HepG2 (cell line): ENCODE results near the gene MED28. TPM values are rescaled to one million over a fixed set of nuclear protein-coding genes. Genes with fewer than 3 reads are reported as not detected.

ENCODE experiments used
- ATF1 ChIP-seq: IDR thresholded peaks from 2 replicates; pipeline ENCODE4 v1.6.1; 2016; ENCODE audit warnings: mild to moderate bottlenecking, control low read depth
- DMAP1 ChIP-seq: IDR thresholded peaks from 2 replicates; pipeline ENCODE4 v1.6.1; 2016
- HOXD1 ChIP-seq: sonication (generic); formaldehyde crosslinking; IDR thresholded peaks from 2 replicates; pipeline ENCODE4 v1.5.0; 2020; ENCODE audit warnings: missing genetic modification reagents
- KLF13 ChIP-seq: sonication (generic); formaldehyde crosslinking; IDR thresholded peaks from 2 replicates; pipeline ENCODE4 v1.4.0; 2020; ENCODE audit warnings: mild to moderate bottlenecking, missing genetic modification reagents
- MED13 ChIP-seq: sonication (generic); formaldehyde crosslinking; IDR thresholded peaks from 2 replicates; pipeline ENCODE4 v1.5.0; 2020; ENCODE audit warnings: missing genetic modification reagents
- POLR2G ChIP-seq: fragments of 200-400 bp; formaldehyde crosslinking; IDR thresholded peaks from 2 replicates; pipeline ENCODE4 v1.6.1; 2018; ENCODE audit warnings: mild to moderate bottlenecking, low read depth, low read length, moderate library complexity
- RNF2 ChIP-seq: fragments of 450-650 bp; conservative IDR thresholded peaks from 2 replicates; pipeline ENCODE4 v1.6.1; 2016; ENCODE audit warnings: low read depth
- SNAPC2 ChIP-seq: sonication (generic); formaldehyde crosslinking; IDR thresholded peaks from 2 replicates; pipeline ENCODE4 v1.8.1; 2022; ENCODE audit warnings: mild to moderate bottlenecking, missing genetic modification reagents
- SRSF1 ChIP-seq: fragments of 200-400 bp; formaldehyde crosslinking; optimal IDR thresholded peaks from 2 replicates; pipeline ENCODE3; 2017; ENCODE audit warnings: mild to moderate bottlenecking, low read depth, low read length, moderate library complexity
- TEAD3 ChIP-seq: optimal IDR thresholded peaks from 2 replicates; pipeline ENCODE3; 2016; ENCODE audit warnings: borderline replicate concordance
- ZFP36L1 ChIP-seq: sonication (generic); formaldehyde crosslinking; IDR thresholded peaks from 2 replicates; pipeline ENCODE4 v1.8.0; 2022; ENCODE audit warnings: mild to moderate bottlenecking, missing genetic modification reagents, moderate library complexity
- ZFYVE20 ChIP-seq: sonication (generic); formaldehyde crosslinking; IDR thresholded peaks from 2 replicates; pipeline ENCODE4 v1.8.0; 2023; ENCODE audit warnings: low read depth, mild to moderate bottlenecking, moderate library complexity, missing genetic modification reagents, borderline replicate concordance
- ZNF292 ChIP-seq: sonication (generic); formaldehyde crosslinking; IDR thresholded peaks from 2 replicates; pipeline ENCODE4 v1.8.1; 2022; ENCODE audit warnings: mild to moderate bottlenecking, low read depth, missing genetic modification reagents, borderline replicate concordance
- ZNF747 ChIP-seq: sonication (generic); formaldehyde crosslinking; IDR thresholded peaks from 2 replicates; pipeline ENCODE4 v1.8.1; 2023; ENCODE audit warnings: missing genetic modification reagents, mild to moderate bottlenecking, borderline replicate concordance
- ZNF790 ChIP-seq: sonication (generic); formaldehyde crosslinking; IDR thresholded peaks from 2 replicates; pipeline ENCODE4 v1.8.0; 2022; ENCODE audit warnings: missing genetic modification reagents, mild to moderate bottlenecking, borderline replicate concordance
- ZNF878 ChIP-seq: sonication (generic); formaldehyde crosslinking; IDR thresholded peaks from 2 replicates; pipeline ENCODE4 v1.8.1; 2023; ENCODE audit warnings: mild to moderate bottlenecking, missing genetic modification reagents, moderate library complexity
- polyA plus RNA-seq, 8 experiments: library from polyadenylated mRNA; depleted of rRNA in 3 of 8; stranded (reverse) in 7 of 8; unstranded in 1 of 8; fragments of >200 nt; fragmentation: Illumina TruSeq in 4 of 8; extraction: Trizol in 4 of 8; gene quantifications; 2 replicates each; pipeline versions ENCODE4 v1.2.1 to v1.2.3, GENCODE V29; 2011 to 2016; ENCODE audit warnings: low read depth in 4 of 8, missing spikeins in 1 of 8, mixed read lengths in 1 of 8; ENCODE audit not compliant: insufficient read depth in 1 of 8
- total RNA-seq, 5 experiments: library from RNA; depleted of rRNA; stranded (reverse); fragments of >200 nt; fragmentation: Illumina TruSeq; extraction: Trizol; gene quantifications; 2 replicates each; pipeline ENCODE4 v1.2.3, GENCODE V29; 2016; ENCODE audit warnings: low read depth in 1 of 5
- TF ChIP-seq, protein P1 (sequence below): sonication (generic); formaldehyde crosslinking; IDR thresholded peaks from 2 replicates; pipeline ENCODE4 v1.5.0; 2020; ENCODE audit warnings: mild to moderate bottlenecking, missing genetic modification reagents, borderline replicate concordance
- TF ChIP-seq, protein P2 (sequence below): sonication (generic); formaldehyde crosslinking; conservative IDR thresholded peaks from 2 replicates; pipeline ENCODE4 v1.4.0; 2020; ENCODE audit warnings: missing genetic modification reagents
- TF ChIP-seq, protein P3 (sequence below), 2 experiments: fragments of 450-650 bp in 1 of 2; sonication (generic) in 1 of 2; formaldehyde crosslinking; IDR thresholded peaks; 2 replicates each; pipeline versions ENCODE4 v1.5.0 to v1.8.0; 2020 to 2022; ENCODE audit warnings: mild to moderate bottlenecking in 1 of 2, missing genetic modification reagents in 1 of 2
- TF ChIP-seq, protein P4 (sequence below): sonication (generic); formaldehyde crosslinking; IDR thresholded peaks from 2 replicates; pipeline ENCODE4 v1.4.0; 2020; ENCODE audit warnings: missing genetic modification reagents

The MED28 gene
- total and polyA plus RNA-seq, 2 of the 13 experiments (the other 11 are each of a cell fraction or from before 2014, with no cell fraction given): 41.3 to 65.7 TPM

DNA sequence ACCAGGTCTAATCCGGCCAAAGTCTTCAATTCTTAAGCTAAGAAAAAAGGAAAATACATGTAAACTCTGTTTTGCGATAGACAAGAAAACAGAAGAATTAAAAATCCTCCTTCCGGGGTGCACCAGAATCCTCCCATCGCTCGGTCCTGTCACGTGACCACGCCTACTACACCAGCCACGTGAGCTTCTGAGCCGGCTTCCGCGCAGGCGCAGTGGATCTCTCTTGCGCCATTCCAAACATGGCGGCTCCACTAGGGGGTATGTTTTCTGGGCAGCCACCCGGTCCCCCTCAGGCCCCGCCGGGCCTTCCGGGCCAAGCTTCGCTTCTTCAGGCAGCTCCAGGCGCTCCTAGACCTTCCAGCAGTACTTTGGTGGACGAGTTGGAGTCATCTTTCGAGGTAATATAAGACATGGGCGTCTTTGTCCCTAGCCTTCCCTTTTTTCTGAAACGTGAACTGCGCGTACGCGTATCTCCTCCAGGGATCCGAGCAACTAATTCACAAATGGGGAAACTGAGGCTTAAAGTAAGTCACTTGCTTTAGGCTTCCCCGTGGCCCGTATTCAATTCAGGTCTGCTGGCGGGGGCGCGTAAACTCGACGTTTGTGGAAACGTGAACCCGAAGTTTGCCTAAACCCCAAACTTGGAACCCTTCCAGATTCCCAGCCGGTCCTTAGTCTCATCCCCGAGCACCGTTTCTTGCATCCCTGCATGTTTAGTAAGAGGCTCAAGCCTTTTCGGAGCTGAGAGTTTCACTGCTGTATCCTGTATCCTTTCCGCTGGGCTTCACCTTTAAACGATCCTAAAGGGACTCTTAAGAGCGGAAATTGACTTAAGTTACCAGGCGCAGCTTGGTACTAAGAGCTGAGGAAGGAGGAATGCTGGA, at the start of gene MED28 (continued):
- no peak for TF ChIP-seq ZFP36L1 (CRISPR knock-in tag)
- TF ChIP-seq, protein P1, sequence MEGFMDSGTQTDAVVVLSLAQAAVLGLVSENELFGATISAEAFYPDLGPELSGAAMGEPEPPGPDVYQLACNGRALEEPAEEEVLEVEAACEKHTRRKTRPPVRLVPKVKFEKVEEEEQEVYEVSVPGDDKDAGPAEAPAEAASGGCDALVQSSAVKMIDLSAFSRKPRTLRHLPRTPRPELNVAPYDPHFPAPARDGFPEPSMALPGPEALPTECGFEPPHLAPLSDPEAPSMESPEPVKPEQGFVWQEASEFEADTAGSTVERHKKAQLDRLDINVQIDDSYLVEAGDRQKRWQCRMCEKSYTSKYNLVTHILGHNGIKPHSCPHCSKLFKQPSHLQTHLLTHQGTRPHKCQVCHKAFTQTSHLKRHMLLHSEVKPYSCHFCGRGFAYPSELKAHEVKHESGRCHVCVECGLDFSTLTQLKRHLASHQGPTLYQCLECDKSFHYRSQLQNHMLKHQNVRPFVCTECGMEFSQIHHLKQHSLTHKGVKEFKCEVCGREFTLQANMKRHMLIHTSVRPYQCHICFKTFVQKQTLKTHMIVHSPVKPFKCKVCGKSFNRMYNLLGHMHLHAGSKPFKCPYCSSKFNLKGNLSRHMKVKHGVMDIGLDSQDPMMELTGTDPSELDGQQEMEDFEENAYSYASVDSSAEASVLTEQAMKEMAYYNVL (CRISPR knock-in tag): no peak
- TF ChIP-seq ATF1 (CRISPR knock-in tag): 0 out of 2 replicates have a peak, but pooled peaks have one; percentile 47
- peak; percentile 61; the same call in 1 of the 2 replicates for TF ChIP-seq DMAP1 (CRISPR knock-in tag)
- TF ChIP-seq SRSF1: no peak
- TF ChIP-seq ZNF790 (CRISPR knock-in tag): no peak
- TF ChIP-seq, protein P2, sequence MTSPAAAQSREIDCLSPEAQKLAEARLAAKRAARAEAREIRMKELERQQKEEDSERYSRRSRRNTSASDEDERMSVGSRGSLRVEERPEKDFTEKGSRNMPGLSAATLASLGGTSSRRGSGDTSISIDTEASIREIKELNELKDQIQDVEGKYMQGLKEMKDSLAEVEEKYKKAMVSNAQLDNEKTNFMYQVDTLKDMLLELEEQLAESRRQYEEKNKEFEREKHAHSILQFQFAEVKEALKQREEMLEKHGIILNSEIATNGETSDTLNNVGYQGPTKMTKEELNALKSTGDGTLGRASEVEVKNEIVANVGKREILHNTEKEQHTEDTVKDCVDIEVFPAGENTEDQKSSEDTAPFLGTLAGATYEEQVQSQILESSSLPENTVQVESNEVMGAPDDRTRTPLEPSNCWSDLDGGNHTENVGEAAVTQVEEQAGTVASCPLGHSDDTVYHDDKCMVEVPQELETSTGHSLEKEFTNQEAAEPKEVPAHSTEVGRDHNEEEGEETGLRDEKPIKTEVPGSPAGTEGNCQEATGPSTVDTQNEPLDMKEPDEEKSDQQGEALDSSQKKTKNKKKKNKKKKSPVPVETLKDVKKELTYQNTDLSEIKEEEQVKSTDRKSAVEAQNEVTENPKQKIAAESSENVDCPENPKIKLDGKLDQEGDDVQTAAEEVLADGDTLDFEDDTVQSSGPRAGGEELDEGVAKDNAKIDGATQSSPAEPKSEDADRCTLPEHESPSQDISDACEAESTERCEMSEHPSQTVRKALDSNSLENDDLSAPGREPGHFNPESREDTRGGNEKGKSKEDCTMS: no peak
- TF ChIP-seq SNAPC2 (CRISPR knock-in tag): no peak
- peak; percentile 96 for TF ChIP-seq POLR2G
- TF ChIP-seq ZNF747 (CRISPR knock-in tag): no peak
- TF ChIP-seq, protein P3, sequence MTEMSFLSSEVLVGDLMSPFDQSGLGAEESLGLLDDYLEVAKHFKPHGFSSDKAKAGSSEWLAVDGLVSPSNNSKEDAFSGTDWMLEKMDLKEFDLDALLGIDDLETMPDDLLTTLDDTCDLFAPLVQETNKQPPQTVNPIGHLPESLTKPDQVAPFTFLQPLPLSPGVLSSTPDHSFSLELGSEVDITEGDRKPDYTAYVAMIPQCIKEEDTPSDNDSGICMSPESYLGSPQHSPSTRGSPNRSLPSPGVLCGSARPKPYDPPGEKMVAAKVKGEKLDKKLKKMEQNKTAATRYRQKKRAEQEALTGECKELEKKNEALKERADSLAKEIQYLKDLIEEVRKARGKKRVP (CRISPR knock-in tag; IDR thresholded peaks at IDR 0.05): no peak; a peak in 1 of 4 replicates
- no peak for TF ChIP-seq HOXD1 (CRISPR knock-in tag)
- no peak for TF ChIP-seq ZNF292
- TF ChIP-seq MED13 (CRISPR knock-in tag): no peak
- TF ChIP-seq, protein P4, sequence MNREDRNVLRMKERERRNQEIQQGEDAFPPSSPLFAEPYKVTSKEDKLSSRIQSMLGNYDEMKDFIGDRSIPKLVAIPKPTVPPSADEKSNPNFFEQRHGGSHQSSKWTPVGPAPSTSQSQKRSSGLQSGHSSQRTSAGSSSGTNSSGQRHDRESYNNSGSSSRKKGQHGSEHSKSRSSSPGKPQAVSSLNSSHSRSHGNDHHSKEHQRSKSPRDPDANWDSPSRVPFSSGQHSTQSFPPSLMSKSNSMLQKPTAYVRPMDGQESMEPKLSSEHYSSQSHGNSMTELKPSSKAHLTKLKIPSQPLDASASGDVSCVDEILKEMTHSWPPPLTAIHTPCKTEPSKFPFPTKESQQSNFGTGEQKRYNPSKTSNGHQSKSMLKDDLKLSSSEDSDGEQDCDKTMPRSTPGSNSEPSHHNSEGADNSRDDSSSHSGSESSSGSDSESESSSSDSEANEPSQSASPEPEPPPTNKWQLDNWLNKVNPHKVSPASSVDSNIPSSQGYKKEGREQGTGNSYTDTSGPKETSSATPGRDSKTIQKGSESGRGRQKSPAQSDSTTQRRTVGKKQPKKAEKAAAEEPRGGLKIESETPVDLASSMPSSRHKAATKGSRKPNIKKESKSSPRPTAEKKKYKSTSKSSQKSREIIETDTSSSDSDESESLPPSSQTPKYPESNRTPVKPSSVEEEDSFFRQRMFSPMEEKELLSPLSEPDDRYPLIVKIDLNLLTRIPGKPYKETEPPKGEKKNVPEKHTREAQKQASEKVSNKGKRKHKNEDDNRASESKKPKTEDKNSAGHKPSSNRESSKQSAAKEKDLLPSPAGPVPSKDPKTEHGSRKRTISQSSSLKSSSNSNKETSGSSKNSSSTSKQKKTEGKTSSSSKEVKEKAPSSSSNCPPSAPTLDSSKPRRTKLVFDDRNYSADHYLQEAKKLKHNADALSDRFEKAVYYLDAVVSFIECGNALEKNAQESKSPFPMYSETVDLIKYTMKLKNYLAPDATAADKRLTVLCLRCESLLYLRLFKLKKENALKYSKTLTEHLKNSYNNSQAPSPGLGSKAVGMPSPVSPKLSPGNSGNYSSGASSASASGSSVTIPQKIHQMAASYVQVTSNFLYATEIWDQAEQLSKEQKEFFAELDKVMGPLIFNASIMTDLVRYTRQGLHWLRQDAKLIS (CRISPR knock-in tag): no peak; the same call in 1 of the 2 replicates
- TF ChIP-seq KLF13 (CRISPR knock-in tag): no peak
- TF ChIP-seq TEAD3 (CRISPR knock-in tag): peak; percentile 38
- no peak; the same call in 1 of the 2 replicates for TF ChIP-seq ZNF878 (CRISPR knock-in tag)
- TF ChIP-seq ZFYVE20 (CRISPR knock-in tag): no peak
- TF ChIP-seq RNF2: no peak
